Measurements from ENCODE around the gene S1PR5. TPM values are rescaled to one million over a fixed set of nuclear protein-coding genes. Genes with fewer than 3 reads are reported as not detected.

The S1PR5 gene
- polyA plus RNA-seq, 1 donor (not counting 4 experiments of a cell fraction or from before 2014, with no cell fraction given): 10.5 TPM

DNA sequence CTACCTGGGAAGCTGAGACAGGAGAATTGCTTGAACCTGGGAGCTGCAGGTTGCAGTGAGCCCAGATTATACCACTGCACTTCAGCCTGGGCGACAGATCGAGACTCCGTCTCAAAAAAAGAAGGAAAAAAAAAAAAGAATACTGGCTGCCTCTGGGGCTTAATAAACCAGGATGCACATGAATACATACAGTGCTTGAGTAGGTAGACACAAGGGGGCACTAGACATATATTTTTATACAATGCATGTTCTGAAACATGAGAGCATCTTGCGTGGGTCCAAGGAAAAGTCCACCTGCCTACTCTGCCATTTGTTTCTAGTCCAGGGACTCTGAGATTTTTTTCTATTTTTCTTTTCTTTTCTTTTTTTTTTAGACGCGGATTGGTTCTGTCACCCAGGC, 45.3 kb downstream of the S1PR5 start:
- Histone ChIP-seq H3K9me1 (ENCODE audit: control insufficient read depth, extremely low read depth, insufficient read depth, low read length) (no peaks in the 10 kb centered on the region), H3K4me2 (ENCODE audit: control insufficient read depth, extremely low read depth, insufficient read depth, low read depth, low read length) (no peak overlapping the region), H3K27me3 (ENCODE audit: control insufficient read depth, extremely low read depth, insufficient read depth, low read length) (no peaks in the 10 kb centered on the region), H2AFZ (ENCODE audit: control insufficient read depth, low read length) (no peak overlapping the region), H3K9me3 (ENCODE audit: control insufficient read depth, low read depth, low read length) (no peaks in the 10 kb centered on the region), H4K20me1 (ENCODE audit: control insufficient read depth, extremely low read depth, insufficient read depth, low read length) (no peaks in the 10 kb centered on the region), H3K36me3 (ENCODE audit: control insufficient read depth in 2 of 2, extremely low read depth in 1 of 2, insufficient read depth in 2 of 2, low read length in 2 of 2) (no peaks in the 10 kb centered on the region), H3K4me1 (ENCODE audit: control insufficient read depth, extremely low read depth, insufficient read depth, low read length) (no peaks in the 10 kb centered on the region), H3K79me2 (ENCODE audit: control insufficient read depth, insufficient read depth, low read length) (no peaks in the 10 kb centered on the region), H3K27ac (ENCODE audit: control insufficient read depth, insufficient read depth, low read length) (no peak overlapping the region), H3K4me3 (ENCODE audit: control insufficient read depth in 2 of 3, extremely low read depth in 1 of 3, insufficient read depth in 2 of 3, low read depth in 1 of 3, low read length in 3 of 3) (no peak overlapping the region), H3K9ac (ENCODE audit: control insufficient read depth, extremely low read depth, insufficient read depth, low read length) (no peak overlapping the region)
- FAIRE-seq: no peak
- dilution Hi-C loops (cut with MboI; ENCODE audit: extremely low pct_ligation_motif_present, low sequenced_read_pairs): no loop called here
- no peak for DNase-seq (ENCODE audit: low read depth, low spot score)
- no peak for TF ChIP-seq EZH2 (IDR thresholded peaks at IDR 0.05; ENCODE audit: low read length)
- TF ChIP-seq, protein P1, sequence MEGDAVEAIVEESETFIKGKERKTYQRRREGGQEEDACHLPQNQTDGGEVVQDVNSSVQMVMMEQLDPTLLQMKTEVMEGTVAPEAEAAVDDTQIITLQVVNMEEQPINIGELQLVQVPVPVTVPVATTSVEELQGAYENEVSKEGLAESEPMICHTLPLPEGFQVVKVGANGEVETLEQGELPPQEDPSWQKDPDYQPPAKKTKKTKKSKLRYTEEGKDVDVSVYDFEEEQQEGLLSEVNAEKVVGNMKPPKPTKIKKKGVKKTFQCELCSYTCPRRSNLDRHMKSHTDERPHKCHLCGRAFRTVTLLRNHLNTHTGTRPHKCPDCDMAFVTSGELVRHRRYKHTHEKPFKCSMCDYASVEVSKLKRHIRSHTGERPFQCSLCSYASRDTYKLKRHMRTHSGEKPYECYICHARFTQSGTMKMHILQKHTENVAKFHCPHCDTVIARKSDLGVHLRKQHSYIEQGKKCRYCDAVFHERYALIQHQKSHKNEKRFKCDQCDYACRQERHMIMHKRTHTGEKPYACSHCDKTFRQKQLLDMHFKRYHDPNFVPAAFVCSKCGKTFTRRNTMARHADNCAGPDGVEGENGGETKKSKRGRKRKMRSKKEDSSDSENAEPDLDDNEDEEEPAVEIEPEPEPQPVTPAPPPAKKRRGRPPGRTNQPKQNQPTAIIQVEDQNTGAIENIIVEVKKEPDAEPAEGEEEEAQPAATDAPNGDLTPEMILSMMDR (optimal IDR thresholded peaks at IDR 0.05 in 1 of 3, IDR thresholded peaks at IDR 0.05 in 1 of 3, conservative IDR thresholded peaks at IDR 0.05 in 1 of 3; ENCODE audit: extremely low read depth in 1 of 3, insufficient read depth in 2 of 3, low read length in 3 of 3): peak; percentile 28 to 48 (median 43)

GRCh38 chr19:10468133-10468532, 49.1 kb downstream of the S1PR5 start:
- no peak for FAIRE-seq
- Histone ChIP-seq H3K9ac (ENCODE audit: control insufficient read depth, extremely low read depth, insufficient read depth, low read length) (no peak overlapping the region), H3K27me3 (ENCODE audit: control insufficient read depth, extremely low read depth, insufficient read depth, low read length) (no peaks in the 10 kb centered on the region), H4K20me1 (ENCODE audit: control insufficient read depth, extremely low read depth, insufficient read depth, low read length) (no peaks in the 10 kb centered on the region), H3K27ac (ENCODE audit: control insufficient read depth, insufficient read depth, low read length) (no peak overlapping the region), H3K9me3 (ENCODE audit: control insufficient read depth, low read depth, low read length) (no peaks in the 10 kb centered on the region), H3K4me3 (ENCODE audit: control insufficient read depth in 2 of 3, extremely low read depth in 1 of 3, insufficient read depth in 2 of 3, low read depth in 1 of 3, low read length in 3 of 3) (no peak overlapping the region), H3K4me1 (ENCODE audit: control insufficient read depth, extremely low read depth, insufficient read depth, low read length) (no peaks in the 10 kb centered on the region), H3K4me2 (ENCODE audit: control insufficient read depth, extremely low read depth, insufficient read depth, low read depth, low read length) (no peak overlapping the region), H3K36me3 (ENCODE audit: control insufficient read depth in 2 of 2, extremely low read depth in 1 of 2, insufficient read depth in 2 of 2, low read length in 2 of 2) (no peaks in the 10 kb centered on the region), H2AFZ (ENCODE audit: control insufficient read depth, low read length) (no peak overlapping the region), H3K9me1 (ENCODE audit: control insufficient read depth, extremely low read depth, insufficient read depth, low read length) (no peaks in the 10 kb centered on the region), H3K79me2 (ENCODE audit: control insufficient read depth, insufficient read depth, low read length) (no peaks in the 10 kb centered on the region)
- no peak for DNase-seq (ENCODE audit: low read depth, low spot score)
- dilution Hi-C loops (cut with MboI; ENCODE audit: extremely low pct_ligation_motif_present, low sequenced_read_pairs): no loop called here
- TF ChIP-seq EZH2 (IDR thresholded peaks at IDR 0.05; ENCODE audit: low read length): no peak
- TF ChIP-seq, protein P1 (optimal IDR thresholded peaks at IDR 0.05 in 1 of 3, IDR thresholded peaks at IDR 0.05 in 1 of 3, conservative IDR thresholded peaks at IDR 0.05 in 1 of 3; ENCODE audit: extremely low read depth in 1 of 3, insufficient read depth in 2 of 3, low read length in 3 of 3): no peak
